ENCODE data around the gene PPT2. TPM values are rescaled to one million over a fixed set of nuclear protein-coding genes. Genes with fewer than 3 reads are reported as not detected.
"Not testable (repeated sequence)": the region's sequence is repeated elsewhere in the genome, so short reads cannot be mapped to it uniquely, and the experiment has no call there.

PPT2 gene
- total RNA-seq, 2 experiments from 2014 or later, result 19.2 to 23.7 TPM

- H3K27me3 Mint-ChIP-seq; H3K4me3 Mint-ChIP-seq; H3K36me3 Mint-ChIP-seq; H3K9me3 Mint-ChIP-seq; ATAC-seq (ENCODE audit: low read depth); DNase-seq; H3K4me1 Mint-ChIP-seq; H3K27ac Mint-ChIP-seq: not testable (repeated sequence)
- POLR2A ChIA-PET, result interaction anchor here (0.6 kb wide), 1 partner anchor 1978 kb away, joined by 4 read pairs; no protein-coding TSS in a partner anchor
These were observed 57.5 kb downstream of the PPT2 start for GRCh38 chr6:32211432-32211831.

DNA sequence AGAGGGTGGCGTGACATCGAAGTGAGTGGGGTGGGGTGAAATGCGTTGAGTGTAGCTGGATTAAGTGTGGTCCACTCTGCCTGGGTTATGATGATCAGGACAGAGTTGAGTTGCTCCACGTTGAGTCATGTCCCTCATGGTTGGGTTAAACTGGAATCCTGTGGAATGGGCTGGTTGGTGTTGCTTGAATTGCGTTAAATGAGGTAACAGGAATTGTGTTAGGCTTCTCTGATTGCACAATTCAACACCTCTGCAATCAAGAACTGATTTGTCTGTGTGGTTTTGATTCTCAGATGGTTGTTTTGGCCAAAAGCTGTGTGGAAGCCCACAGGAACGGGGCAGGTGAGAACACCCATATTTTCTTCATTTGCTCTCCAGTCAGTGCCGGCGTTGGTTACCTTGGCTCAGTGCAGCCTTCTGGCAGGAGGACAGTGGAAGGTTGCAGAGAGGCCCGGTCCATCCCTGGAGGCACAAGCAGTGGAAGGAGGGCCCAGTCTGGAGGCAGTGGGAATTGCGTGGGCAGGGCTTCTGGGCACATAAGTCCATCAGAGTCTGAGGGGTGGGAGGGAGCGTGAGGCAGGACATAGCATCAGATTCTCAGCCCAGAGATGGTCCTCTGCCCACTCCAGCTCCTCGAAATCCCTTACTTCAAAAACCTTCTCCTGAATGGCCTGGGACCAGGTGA, 58.3 kb downstream of the PPT2 start:
- peaks cover 8% of the 10 kb centered on the region for H3K4me1 Mint-ChIP-seq
- no peaks in the 10 kb centered on the region for H3K27me3 Mint-ChIP-seq
- no peaks in the 10 kb centered on the region for H3K9me3 Mint-ChIP-seq
- ATAC-seq (ENCODE audit: low read depth) (no peak), DNase-seq (no peak)
- no peaks in the 10 kb centered on the region for H3K36me3 Mint-ChIP-seq
- H3K4me3 Mint-ChIP-seq, result no peak overlapping the region
- no peak overlapping the region for H3K27ac Mint-ChIP-seq
- POLR2A ChIA-PET, result interaction anchor here (0.6 kb wide), 1 partner anchor 1977 kb away, joined by 4 read pairs; no protein-coding TSS in a partner anchor

Small RNA genes within 50 kb of the gene (microRNA-seq; reads per million reads assigned to microRNA genes)
- 4.2 reads per million for gene MIR6721
- not detected for gene MIR6833

Other genes starting within 250 kb of the PPT2 start
- gene C2, start 226.4 kb upstream of the PPT2 start, total RNA-seq, result 1 to 10 TPM; 2.1 to 2.2 TPM
- gene CFB, start 208.0 kb upstream of the PPT2 start, total RNA-seq, result 1 to 10 TPM; 1.2 to 2.1 TPM
- gene NELFE, start 195.2 kb upstream of the PPT2 start, total RNA-seq, result 10 to 100 TPM; 61.3 to 62.5 TPM
- 100 to 1,000 TPM; 102 to 112 TPM for gene SKIC2, start 195.0 kb upstream of the PPT2 start, total RNA-seq
- gene DXO, start 182.0 kb upstream of the PPT2 start, total RNA-seq, result 10 to 100 TPM; 22.4 to 28.6 TPM
- gene C4A, start 172.1 kb upstream of the PPT2 start, total RNA-seq, result 1 to 10 TPM; 3.4 to 6.7 TPM
- gene C4B, start 139.3 kb upstream of the PPT2 start, total RNA-seq, result 1 to 10 TPM; 4.1 to 5.7 TPM
- gene CYP21A2, start 115.7 kb upstream of the PPT2 start, total RNA-seq, result under 1 TPM; 0.43 to 0.72 TPM
- gene TNXB, start 44.8 kb upstream of the PPT2 start, total RNA-seq, result 1 to 10 TPM; 8.6 to 9.2 TPM
- gene ATF6B, start 25.9 kb upstream of the PPT2 start, total RNA-seq, result 100 to 1,000 TPM; 136 to 147 TPM
- 1 to 10 TPM; 5.5 to 6.3 TPM for gene FKBPL, start 23.9 kb upstream of the PPT2 start, total RNA-seq
- 1 to 10 TPM; 1.1 to 1.2 TPM for gene PRRT1, start 2.2 kb upstream of the PPT2 start, total RNA-seq
- gene EGFL8, start 10.5 kb downstream of the PPT2 start, total RNA-seq, result 10 to 100 TPM; 19.6 to 22.6 TPM
- 10 to 100 TPM; 38.1 to 40.8 TPM for gene AGPAT1, start 21.9 kb downstream of the PPT2 start, total RNA-seq
- 10 to 100 TPM; 44.5 to 49.5 TPM for gene RNF5, start 24.3 kb downstream of the PPT2 start, total RNA-seq
- gene AGER, start 30.1 kb downstream of the PPT2 start, total RNA-seq, result 10 to 100 TPM; 47.4 to 52.3 TPM
- gene PBX2, start 36.1 kb downstream of the PPT2 start, total RNA-seq, result 100 to 1,000 TPM; 107 to 112 TPM
- 100 to 1,000 TPM; 251 to 260 TPM for gene GPSM3, start 38.5 kb downstream of the PPT2 start, total RNA-seq
- under 1 TPM; 0.67 to 0.79 TPM for gene NOTCH4, start 69.9 kb downstream of the PPT2 start, total RNA-seq
- gene TSBP1, start 217.8 kb downstream of the PPT2 start, total RNA-seq, result not detected

Measured in activated naive CD8-positive, alpha-beta T cell treated with anti-CD3 and anti-CD28 coated beads, Interleukin-2, amount 10 ng/mL, durations not matched to agents 7 days and 5 days (primary cell).